ENCODE results near the gene SNX8. TPM values are rescaled to one million over a fixed set of nuclear protein-coding genes. Genes with fewer than 3 reads are reported as not detected.

The SNX8 gene
- total and polyA plus RNA-seq, 2 of the 8 experiments (the other 6 are each of a cell fraction or from before 2014, with no cell fraction given) = 46.2 to 70.8 TPM

DNA sequence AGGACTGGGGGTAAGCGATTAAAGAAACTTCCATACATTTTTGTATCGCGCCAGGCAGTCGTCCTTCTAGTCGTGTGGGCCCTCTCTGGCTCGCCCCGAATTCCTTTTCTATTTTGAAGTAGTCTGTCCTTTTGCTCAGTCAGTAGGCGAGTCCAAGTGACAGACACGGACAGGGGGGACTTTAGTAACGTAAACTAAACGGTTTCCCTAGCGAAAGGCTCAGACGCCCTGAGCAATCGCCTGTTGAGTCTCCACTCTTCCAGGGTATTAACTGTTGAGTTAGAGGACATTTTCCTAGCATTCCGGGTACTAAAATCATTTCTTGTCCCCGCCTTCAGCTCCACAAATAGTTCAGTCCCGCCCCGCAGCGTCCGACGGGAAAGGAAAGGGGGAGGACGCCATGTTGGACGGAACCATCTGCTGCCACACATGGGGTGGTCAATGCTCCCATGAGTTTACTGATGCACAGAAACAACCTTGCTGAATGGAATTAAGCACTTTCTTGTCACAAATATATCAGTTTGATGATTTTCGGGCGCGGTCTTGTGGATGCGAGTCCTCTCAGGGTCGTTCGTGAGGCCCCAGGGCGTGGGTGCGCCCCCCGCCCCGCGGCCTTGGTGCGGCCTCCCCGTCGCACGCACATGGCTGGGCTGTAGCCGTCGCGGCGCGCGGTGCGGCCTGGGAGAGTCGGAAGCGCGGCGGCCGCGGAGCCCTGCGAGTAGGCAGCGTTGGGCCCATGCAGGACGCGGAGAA is 40.1 kb upstream of the SNX8 start, which contains the start of gene EIF3B:
Gene EIF3B, plus strand, starts transcription at position 642 of the 753 bp plus-strand sequence. Its CDS starts 95 bp downstream, at position 737.
- peak; percentile 36 for FAIRE-seq
- H2BK5ac ChIP-seq (ENCODE audit: low read depth, low read length) = peak within 1 kb of the TSS; percentile 99
- H3K4me3 ChIP-seq (ENCODE audit: extremely low read depth in 1 of 4, insufficient read depth in 2 of 4, low read depth in 3 of 4, low read length in 4 of 4) = peak within 1 kb of the TSS; percentile 93 to 100 (median 96)
- H3K9ac ChIP-seq (replicated peaks in 1 of 4; ENCODE audit: extremely low read depth in 1 of 4, low read depth in 3 of 4, low read length in 3 of 4) = peak within 1 kb of the TSS; percentile 99 to 100 (median 99)
- H3K36me3 ChIP-seq (ENCODE audit: control insufficient read depth in 2 of 4, insufficient read depth in 4 of 4, low read length in 3 of 4) = peaks cover 2 to 17% (median 5%) of the 10 kb centered on the region in 4 experiments; a peak in 6 of 8 replicates
- peak within 1 kb of the TSS; percentile 83; the same call in 1 of the 2 replicates for H2BK15ac ChIP-seq (ENCODE audit: low read length)
- 2% methylated on average over 48 of the region's 55 CpGs; no CpG with 5 or more reads in 1 of the 2 experiments for WGBS, 2 experiments (ENCODE audit: extremely low coverage in 1 of 2, insufficient coverage in 1 of 2, insufficient read length in 1 of 2, insufficient replicate concordance in 2 of 2, low coverage in 1 of 2, low lambda C conversion rate in 2 of 2, missing lambda C conversion rate in 1 of 2)
- H2BK20ac ChIP-seq (ENCODE audit: low read length) = no peak within 1 kb of the TSS; the same call in 1 of the 2 replicates
- no peak within 1 kb of the TSS for H3K14ac ChIP-seq (ENCODE audit: insufficient read length)
- peak; percentile 54 to 87 for DNase-seq (ENCODE audit: low read depth in 1 of 2, low spot score in 2 of 2)
- no peaks in the 10 kb centered on the region for H3K9me3 ChIP-seq (ENCODE audit: insufficient read depth in 2 of 2, low read depth in 1 of 2, low read length in 1 of 2)
- H4K20me1 ChIP-seq (replicated peaks in 1 of 2; ENCODE audit: control insufficient read depth in 1 of 2, insufficient read depth in 2 of 2, low read length in 2 of 2) = peaks cover 17 to 21% of the 10 kb centered on the region in 2 experiments
- peak within 1 kb of the TSS; percentile 96 for H2AFZ ChIP-seq (ENCODE audit: low read length)
- H3K23ac ChIP-seq (ENCODE audit: insufficient read length) = no peak within 1 kb of the TSS
- H4K91ac ChIP-seq (replicated peaks; ENCODE audit: insufficient read length, low read length) = peak within 1 kb of the TSS; percentile 100
- H3K4ac ChIP-seq (replicated peaks; ENCODE audit: insufficient read length, low read depth, low read length) = peak within 1 kb of the TSS; percentile 11
- H3K23me2 ChIP-seq (ENCODE audit: low read depth, low read length) = peaks cover 8% of the 10 kb centered on the region
- H2AK5ac ChIP-seq (ENCODE audit: low read depth, low read length) = peak within 1 kb of the TSS; percentile 14; the same call in 1 of the 2 replicates
- peaks cover 43 to 88% of the 10 kb centered on the region in 2 experiments for H3K79me2 ChIP-seq (ENCODE audit: control insufficient read depth in 1 of 2, insufficient read depth in 2 of 2, low read length in 2 of 2)
- H3K27me3 ChIP-seq (replicated peaks in 1 of 4; ENCODE audit: control insufficient read depth in 3 of 4, extremely low read depth in 1 of 4, insufficient read depth in 3 of 4, low read length in 3 of 4) = no peaks in the 10 kb centered on the region
- peak within 1 kb of the TSS; percentile 97 for H3K56ac ChIP-seq (replicated peaks; ENCODE audit: insufficient read length, low read depth, low read length)
- peak within 1 kb of the TSS; percentile 91 for H3K18ac ChIP-seq (ENCODE audit: extremely low read depth, low read length)
- H2BK12ac ChIP-seq (ENCODE audit: low read depth, low read length) = peak within 1 kb of the TSS; percentile 88
- H3K27ac ChIP-seq (ENCODE audit: low read depth, low read length) = peak within 1 kb of the TSS; percentile 100
- peak within 1 kb of the TSS; percentile 60 to 80 for H3K4me2 ChIP-seq (ENCODE audit: insufficient read depth in 1 of 2, low read depth in 2 of 2, low read length in 2 of 2)
- H4K5ac ChIP-seq (ENCODE audit: insufficient read length, low read depth, low read length) = peak within 1 kb of the TSS; percentile 87
- peaks cover 8% of the 10 kb centered on the region; the same call in 1 of the 2 replicates for H3K79me1 ChIP-seq (ENCODE audit: low read depth, low read length)
- peak within 1 kb of the TSS; percentile 98 for H2BK120ac ChIP-seq (replicated peaks; ENCODE audit: low read depth, low read length)
- ChIA-PET POLR2A (ENCODE audit: partially characterized antibody) (interaction anchor here (0.7 to 3.5 kb wide), 35 partner anchors 10 to 471 kb away, joined by 3 to 69 read pairs (median 6); partner anchors contain the start of genes MAD1L1, MRM2, NUDT1 and SNX8), CTCF (ENCODE audit: partially characterized antibody) (interaction anchor here (0.6 to 1.5 kb wide), 7 partner anchors 11 to 148 kb away, joined by 3 read pairs; no protein-coding TSS in a partner anchor)
- H4K8ac ChIP-seq (ENCODE audit: extremely low read depth, insufficient read depth, low read length) = peak within 1 kb of the TSS; percentile 99
- H3K4me1 ChIP-seq (replicated peaks in 1 of 4; ENCODE audit: control insufficient read depth in 3 of 4, insufficient read depth in 4 of 4, low read length in 3 of 4) = peaks cover 0 to 1% (median 0%) of the 10 kb centered on the region in 4 experiments; a peak in 4 of 7 replicates
- TF ChIP-seq BACH1 (IDR thresholded peaks at IDR 0.05; ENCODE audit: low read length) = no peak
- TF ChIP-seq FOSL1 (IDR thresholded peaks at IDR 0.05; ENCODE audit: insufficient read depth, low read depth, low read length) = no peak
- TF ChIP-seq NANOG (IDR thresholded peaks at IDR 0.05; ENCODE audit: insufficient read depth, low read depth, low read length, poor library complexity, severe bottlenecking) = no peak
- TF ChIP-seq, protein P1, sequence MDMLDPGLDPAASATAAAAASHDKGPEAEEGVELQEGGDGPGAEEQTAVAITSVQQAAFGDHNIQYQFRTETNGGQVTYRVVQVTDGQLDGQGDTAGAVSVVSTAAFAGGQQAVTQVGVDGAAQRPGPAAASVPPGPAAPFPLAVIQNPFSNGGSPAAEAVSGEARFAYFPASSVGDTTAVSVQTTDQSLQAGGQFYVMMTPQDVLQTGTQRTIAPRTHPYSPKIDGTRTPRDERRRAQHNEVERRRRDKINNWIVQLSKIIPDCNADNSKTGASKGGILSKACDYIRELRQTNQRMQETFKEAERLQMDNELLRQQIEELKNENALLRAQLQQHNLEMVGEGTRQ (IDR thresholded peaks at IDR 0.05; ENCODE audit: low read length) = no peak
- no peak for TF ChIP-seq RFX5 (IDR thresholded peaks at IDR 0.05; ENCODE audit: borderline replicate concordance, low read depth, low read length)
- peak in 1 of 2 experiments; percentile 80 for TF ChIP-seq POLR2A (IDR thresholded peaks at IDR 0.05; ENCODE audit: control extremely low read depth in 1 of 2, low read depth in 2 of 2, low read length in 2 of 2)
- TF ChIP-seq ATF2 (IDR thresholded peaks at IDR 0.05; ENCODE audit: low read length) = peak; percentile 73; the same call in 1 of the 2 replicates
- no peak for TF ChIP-seq JUN (IDR thresholded peaks at IDR 0.05; ENCODE audit: low read depth, low read length)
